Upper lobe of left lung (tissue), 6 donors: Measurements from ENCODE around the gene RASA3. TPM values are rescaled to one million over a fixed set of nuclear protein-coding genes. Genes with fewer than 3 reads are reported as not detected.

Experiments
- ATAC-seq, 2 donors: fragments of 200-7000 bp; cut with Tn5 transposase; one replicate each; pipeline ENCODE4 v1.9.1; 2022; ENCODE audit warnings: mild to moderate bottlenecking in 2 of 2, moderate library complexity in 2 of 2; ENCODE audit not compliant: low FRiP score in 2 of 2
- DNase-seq, 2 donors: peaks; one replicate each; pipeline ENCODE4 v3.0.0-alpha.2; 2019 to 2020
- H3K27ac ChIP-seq, 4 donors: fragments of 200-600 bp; sonication (generic); one replicate each; pipeline ENCODE4 v1.5.1; 2016 to 2019
- H3K27me3 ChIP-seq, 4 donors: fragments of 200-600 bp; sonication (generic); one replicate each; pipeline ENCODE4 v1.5.1; 2017 to 2019
- H3K36me3 ChIP-seq, 4 donors: fragments of 200-600 bp; sonication (generic); one replicate each; pipeline ENCODE4 v1.5.1; 2016 to 2019
- H3K4me1 ChIP-seq, 4 donors: fragments of 200-600 bp; sonication (generic); one replicate each; pipeline ENCODE4 v1.5.1; 2018 to 2019
- H3K4me3 ChIP-seq, 4 donors: fragments of 200-600 bp; sonication (generic); one replicate each; pipeline ENCODE4 v1.5.1; 2017 to 2019; ENCODE audit warnings: mild to moderate bottlenecking in 2 of 4, moderate library complexity in 1 of 4
- H3K9me3 ChIP-seq, 4 donors: fragments of 200-600 bp; sonication (generic); one replicate each; pipeline ENCODE4 v1.5.1; 2018 to 2019
- EP300 ChIP-seq, 4 donors: sonication (generic); formaldehyde crosslinking; IDR thresholded peaks; one replicate each; pipeline ENCODE4 v1.5.1; 2017; ENCODE audit warnings: antibody characterized with exemption in 4 of 4, control low read depth in 2 of 4
- POLR2A ChIP-seq, 4 donors: fragments of 450-650 bp; IDR thresholded peaks; one replicate each; pipeline ENCODE4 v1.5.1; 2016 to 2017; ENCODE audit warnings: antibody characterized with exemption in 4 of 4, mild to moderate bottlenecking in 2 of 4
- POLR2AphosphoS5 ChIP-seq, 2 donors: sonication (generic); formaldehyde crosslinking; IDR thresholded peaks; one replicate each; pipeline ENCODE4 v1.5.1; 2017; ENCODE audit warnings: antibody characterized with exemption in 2 of 2
- WGBS, 2 donors: methylation state at CpG; one replicate each; pipeline ENCODE4 v1.1.5; 2017 to 2018; 5-methylcytosine and 5-hydroxymethylcytosine counted together
- total RNA-seq, 6 donors: library from RNA; depleted of rRNA in 4 of 6; stranded (reverse); fragments of >200 nt in 4 of 6; gene quantifications; one replicate each; pipeline versions ENCODE4 v1.1.0 to v1.2.1, GENCODE V29; 2016 to 2021
- TF ChIP-seq, protein P1 (sequence below), 6 experiments: fragments of 450-650 bp in 4 of 6; fragments of 200-600 bp in 2 of 6; sonication (generic) in 2 of 6; IDR thresholded peaks; one replicate each; pipeline ENCODE4 v1.5.1; 2016 to 2019; ENCODE audit warnings: antibody characterized with exemption in 6 of 6
- donor health status: DM: no; HTN: no; CAD: no; lungs with moderate emphysema.
- donor health status: DM: no; HTN: yes; CAD: no; lungs with severe emphysema.

The RASA3 gene
- total RNA-seq, 6 donors from 2014 or later, result 11.4 to 52.4 (median 18.4) TPM

DNA sequence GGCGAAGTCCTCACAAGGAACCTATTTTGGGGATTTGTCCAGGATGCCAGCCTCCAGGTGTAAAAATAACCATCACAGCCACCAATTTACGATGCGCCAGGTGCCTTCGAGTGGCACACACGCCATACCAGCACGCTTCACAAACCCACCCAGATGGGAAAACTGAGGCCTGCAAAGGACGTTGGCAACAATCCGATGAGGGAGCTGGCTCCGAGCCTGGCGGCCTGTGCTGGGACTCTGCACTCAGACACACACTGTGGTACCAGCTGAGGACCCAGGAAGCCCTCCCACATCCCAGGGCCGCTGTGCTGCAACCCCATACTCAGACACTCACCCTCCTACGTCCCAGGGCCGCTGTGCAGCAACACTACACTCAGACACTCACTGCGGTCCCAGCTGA, 93.5 kb downstream of the RASA3 start:
- TF ChIP-seq POLR2AphosphoS5 (IDR thresholded peaks at IDR 0.05) (no peak), POLR2A (IDR thresholded peaks at IDR 0.05) (no peak), EP300 (IDR thresholded peaks at IDR 0.05) (no peak)
- TF ChIP-seq, protein P1, sequence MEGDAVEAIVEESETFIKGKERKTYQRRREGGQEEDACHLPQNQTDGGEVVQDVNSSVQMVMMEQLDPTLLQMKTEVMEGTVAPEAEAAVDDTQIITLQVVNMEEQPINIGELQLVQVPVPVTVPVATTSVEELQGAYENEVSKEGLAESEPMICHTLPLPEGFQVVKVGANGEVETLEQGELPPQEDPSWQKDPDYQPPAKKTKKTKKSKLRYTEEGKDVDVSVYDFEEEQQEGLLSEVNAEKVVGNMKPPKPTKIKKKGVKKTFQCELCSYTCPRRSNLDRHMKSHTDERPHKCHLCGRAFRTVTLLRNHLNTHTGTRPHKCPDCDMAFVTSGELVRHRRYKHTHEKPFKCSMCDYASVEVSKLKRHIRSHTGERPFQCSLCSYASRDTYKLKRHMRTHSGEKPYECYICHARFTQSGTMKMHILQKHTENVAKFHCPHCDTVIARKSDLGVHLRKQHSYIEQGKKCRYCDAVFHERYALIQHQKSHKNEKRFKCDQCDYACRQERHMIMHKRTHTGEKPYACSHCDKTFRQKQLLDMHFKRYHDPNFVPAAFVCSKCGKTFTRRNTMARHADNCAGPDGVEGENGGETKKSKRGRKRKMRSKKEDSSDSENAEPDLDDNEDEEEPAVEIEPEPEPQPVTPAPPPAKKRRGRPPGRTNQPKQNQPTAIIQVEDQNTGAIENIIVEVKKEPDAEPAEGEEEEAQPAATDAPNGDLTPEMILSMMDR (IDR thresholded peaks at IDR 0.05), result no peak
- Histone ChIP-seq H3K4me1 (peaks cover 0 to 19% (median 7%) of the 10 kb centered on the region in 4 donors), H3K27ac (no peak overlapping the region), H3K27me3 (no peaks in the 10 kb centered on the region), H3K36me3 (peaks cover 0 to 9% (median 4%) of the 10 kb centered on the region in 4 donors), H3K4me3 (no peak overlapping the region), H3K9me3 (no peaks in the 10 kb centered on the region)
- no peak for DNase-seq
- 95 to 96% methylated on average over 8 to 14 of the region's 14 CpGs for WGBS, 2 donors
- ATAC-seq, result no peak

GRCh38 chr13:114038211-114038613, 94.2 kb downstream of the RASA3 start:
- H3K27ac ChIP-seq, result no peak overlapping the region
- peaks cover 0 to 9% (median 4%) of the 10 kb centered on the region in 4 donors for H3K36me3 ChIP-seq
- ATAC-seq (no peak), DNase-seq (peak in 1 of 2 donors; percentile 81)
- H3K4me1 ChIP-seq, result peaks cover 0 to 21% (median 6%) of the 10 kb centered on the region in 4 donors
- no peaks in the 10 kb centered on the region for H3K27me3 ChIP-seq
- H3K4me3 ChIP-seq, result no peak overlapping the region
- TF ChIP-seq POLR2AphosphoS5 (IDR thresholded peaks at IDR 0.05), result no peak
- no peak for TF ChIP-seq EP300 (IDR thresholded peaks at IDR 0.05)
- TF ChIP-seq, protein P1 (IDR thresholded peaks at IDR 0.05), result no peak
- TF ChIP-seq POLR2A (IDR thresholded peaks at IDR 0.05), result no peak
- no peaks in the 10 kb centered on the region for H3K9me3 ChIP-seq
- WGBS, 2 donors, result 64 to 80% methylated on average over 19 of the region's 19 CpGs

- Histone ChIP-seq H3K4me1 (peaks cover 0 to 21% (median 6%) of the 10 kb centered on the region in 4 donors), H3K9me3 (no peaks in the 10 kb centered on the region), H3K27me3 (no peaks in the 10 kb centered on the region), H3K36me3 (peaks cover 0 to 9% (median 4%) of the 10 kb centered on the region in 4 donors), H3K4me3 (no peak overlapping the region), H3K27ac (no peak overlapping the region)
- 91 to 92% methylated on average over 21 of the region's 21 CpGs for WGBS, 2 donors
- no peak for ATAC-seq
- TF ChIP-seq, protein P1 (IDR thresholded peaks at IDR 0.05), result no peak
- TF ChIP-seq POLR2A (IDR thresholded peaks at IDR 0.05) (no peak), EP300 (IDR thresholded peaks at IDR 0.05) (no peak), POLR2AphosphoS5 (IDR thresholded peaks at IDR 0.05) (no peak)
- DNase-seq, result peak in 1 of 2 donors; percentile 57
Observed at GRCh38 chr13:114037674-114038073, 94.7 kb downstream of the RASA3 start.

DNA sequence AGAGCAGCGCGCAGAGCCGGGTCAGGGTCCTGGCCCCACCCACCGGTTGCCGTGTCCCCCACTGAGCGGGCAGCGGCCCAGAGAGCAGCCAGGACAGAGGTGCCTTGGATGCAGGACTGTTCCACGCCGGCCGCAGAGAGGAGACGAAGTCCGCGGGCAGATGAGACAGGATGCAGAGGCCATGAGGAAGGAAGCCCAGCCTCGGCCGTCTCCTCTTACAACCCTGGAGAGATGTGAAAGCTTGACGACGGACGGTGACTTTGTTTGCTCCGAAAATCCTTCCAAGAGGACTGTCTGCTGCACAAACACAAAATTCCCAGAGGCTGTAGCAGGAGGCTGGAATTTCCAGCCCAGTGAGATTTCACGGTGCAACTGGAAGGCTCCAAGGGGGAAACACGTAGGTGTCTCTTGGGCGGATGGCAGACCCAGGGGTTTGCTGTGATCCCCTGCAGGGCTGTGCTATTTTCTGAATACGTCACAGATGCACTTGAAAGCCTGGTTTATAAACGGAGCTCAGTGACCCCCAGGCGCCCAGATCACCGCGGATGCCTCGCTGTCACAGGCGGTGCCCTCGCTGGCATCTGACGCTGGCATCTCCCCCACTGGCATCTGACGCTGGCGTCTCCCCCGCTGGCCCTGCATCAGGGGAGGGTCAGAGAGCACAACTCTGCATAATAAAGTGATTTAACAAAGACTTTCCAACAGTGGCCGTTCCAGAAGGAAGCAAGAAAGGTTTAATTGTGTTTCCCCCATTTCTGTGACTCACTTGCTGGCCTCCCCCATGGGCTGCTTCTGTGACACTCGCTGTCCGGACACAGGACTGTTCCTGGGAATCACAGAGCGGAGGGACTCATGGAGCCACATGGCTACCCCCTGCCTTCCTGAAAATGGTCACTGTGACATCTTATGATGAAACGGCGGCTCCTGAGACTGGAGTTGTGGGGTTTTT, 96.6 kb downstream of the RASA3 start:
- H3K27me3 ChIP-seq, result no peaks in the 10 kb centered on the region
- H3K9me3 ChIP-seq, result no peaks in the 10 kb centered on the region
- H3K36me3 ChIP-seq, result peaks cover 0 to 6% (median 3%) of the 10 kb centered on the region in 4 donors
- peaks cover 0 to 29% (median 14%) of the 10 kb centered on the region in 4 donors for H3K4me1 ChIP-seq
- peak in 1 of 2 donors; percentile 46 for DNase-seq
- no peak overlapping the region for H3K27ac ChIP-seq
- no peak overlapping the region for H3K4me3 ChIP-seq
- TF ChIP-seq EP300 (IDR thresholded peaks at IDR 0.05) (no peak), POLR2AphosphoS5 (IDR thresholded peaks at IDR 0.05) (no peak), POLR2A (IDR thresholded peaks at IDR 0.05) (no peak)
- TF ChIP-seq, protein P1 (IDR thresholded peaks at IDR 0.05), result no peak
- ATAC-seq, result no peak
- WGBS, 2 donors, result 57 to 65% methylated on average over 24 to 40 of the region's 40 CpGs
